NCI-H524 treated with DMSO at 0.1 percent for 48 hours (cell line): Measurements from ENCODE around the gene SHB.

ENCODE experiments used
- DNase-seq: peaks from one replicate; lab custom pipeline; 2025; lab: John Stamatoyannopoulos, UW

Gene SHB

GRCh38 chr9:37929441-37929895 lies 139.6 kb downstream of the SHB start:
- no peak for DNase-seq

GRCh38 chr9:37928552-37929430 lies 140.2 kb downstream of the SHB start:
- no peak for DNase-seq

- DNase-seq: no peak
Measured at GRCh38 chr9:37927601-37928551, 141.2 kb downstream of the SHB start.

- no peak for DNase-seq
Measured at GRCh38 chr9:37927132-37927531, 141.9 kb downstream of the SHB start.

GRCh38 chr9:37926737-37927118 lies 142.3 kb downstream of the SHB start:
- DNase-seq: no peak

- no peak for DNase-seq
Measured at GRCh38 chr9:37925786-37926736, 143.0 kb downstream of the SHB start.

GRCh38 chr9:37925006-37925405 lies 144.0 kb downstream of the SHB start:
- DNase-seq: no peak

- no peak for DNase-seq
Measured at GRCh38 chr9:37924538-37924937, 144.5 kb downstream of the SHB start.

- no peak for DNase-seq
Measured at GRCh38 chr9:37923796-37924427, 145.1 kb downstream of the SHB start.

GRCh38 chr9:37923118-37923795 lies 145.8 kb downstream of the SHB start:
- DNase-seq: no peak

GRCh38 chr9:37922363-37923117 lies 146.5 kb downstream of the SHB start:
- DNase-seq: no peak

- no peak for DNase-seq
Measured at GRCh38 chr9:37921546-37922300, 147.3 kb downstream of the SHB start.

- DNase-seq: no peak
Measured at GRCh38 chr9:37921168-37921510, 147.9 kb downstream of the SHB start.

- DNase-seq: no peak
Measured at GRCh38 chr9:37920471-37921167, 148.4 kb downstream of the SHB start.

- DNase-seq: no peak
Measured at GRCh38 chr9:37919956-37920335, 149.1 kb downstream of the SHB start.

GRCh38 chr9:37919246-37919955 lies 149.6 kb downstream of the SHB start:
- no peak for DNase-seq

- DNase-seq: no peak
Measured at GRCh38 chr9:37918665-37919170, 150.3 kb downstream of the SHB start.
